ENCODE results near the gene SPEM1.

GRCh38 chr17:7425316-7425715 is 5.2 kb downstream of the SPEM1 start, which contains the start of gene SPEM2:
- no peak for TF ChIP-seq BMI1 (IDR thresholded peaks at IDR 0.05; ENCODE audit: borderline replicate concordance)
- TF ChIP-seq KDM1A (IDR thresholded peaks at IDR 0.05; ENCODE audit: borderline replicate concordance): no peak
- no peak for TF ChIP-seq USF2 (IDR thresholded peaks at IDR 0.05; ENCODE audit: borderline replicate concordance, low read depth, low read length)
- no peak for TF ChIP-seq TCF7 (IDR thresholded peaks at IDR 0.05; ENCODE audit: borderline replicate concordance)
- no peak for TF ChIP-seq STAT3 (IDR thresholded peaks at IDR 0.05; ENCODE audit: low read depth, low read length)
- TF ChIP-seq USF1 (IDR thresholded peaks at IDR 0.05; ENCODE audit: borderline replicate concordance, extremely low read length, insufficient read depth, low read depth, low read length): no peak
- TF ChIP-seq EZH2 (IDR thresholded peaks at IDR 0.05; ENCODE audit: borderline replicate concordance, control insufficient read depth, low read depth, low read length): no peak
- no peak for TF ChIP-seq POLR2AphosphoS5 (IDR thresholded peaks at IDR 0.05; ENCODE audit: low read length)
- TF ChIP-seq CTCF (IDR thresholded peaks at IDR 0.05 in 2 of 3, conservative IDR thresholded peaks at IDR 0.05 in 1 of 3; ENCODE audit: control insufficient read depth in 2 of 3, extremely low read depth in 1 of 3, insufficient read depth in 1 of 3, low read depth in 3 of 3, low read length in 3 of 3): no peak
- TF ChIP-seq NFIC (IDR thresholded peaks at IDR 0.05; ENCODE audit: low read depth, low read length): no peak
- TF ChIP-seq TAF1 (IDR thresholded peaks at IDR 0.05; ENCODE audit: borderline replicate concordance, low read depth, low read length): no peak
- TF ChIP-seq REST (IDR thresholded peaks at IDR 0.05; ENCODE audit: low read depth, low read length): no peak
- no peak for TF ChIP-seq EP300 (IDR thresholded peaks at IDR 0.05; ENCODE audit: borderline replicate concordance in 1 of 2, control insufficient read depth in 1 of 2, low read depth in 2 of 2, low read length in 2 of 2)

Data from GM12878 (cell line).